Activated CD4-positive, CD25-positive, alpha-beta regulatory T cell (primary cell): ENCODE data around the gene S100P.
"Not testable (repeated sequence)": the region's sequence is repeated elsewhere in the genome, so short reads cannot be mapped to it uniquely, and the experiment has no call there.

Experiments used
- DNase-seq, 4 experiments: peaks; one replicate each; lab custom pipeline; 2025; lab: John Stamatoyannopoulos, UW

The S100P gene

GRCh38 chr4:6693231-6694176 lies at the start of gene S100P:
Gene S100P, plus strand, starts transcription at chr4:6693878. Its CDS starts 55 bp downstream, at chr4:6693933.
- DNase-seq: no peak

DNA sequence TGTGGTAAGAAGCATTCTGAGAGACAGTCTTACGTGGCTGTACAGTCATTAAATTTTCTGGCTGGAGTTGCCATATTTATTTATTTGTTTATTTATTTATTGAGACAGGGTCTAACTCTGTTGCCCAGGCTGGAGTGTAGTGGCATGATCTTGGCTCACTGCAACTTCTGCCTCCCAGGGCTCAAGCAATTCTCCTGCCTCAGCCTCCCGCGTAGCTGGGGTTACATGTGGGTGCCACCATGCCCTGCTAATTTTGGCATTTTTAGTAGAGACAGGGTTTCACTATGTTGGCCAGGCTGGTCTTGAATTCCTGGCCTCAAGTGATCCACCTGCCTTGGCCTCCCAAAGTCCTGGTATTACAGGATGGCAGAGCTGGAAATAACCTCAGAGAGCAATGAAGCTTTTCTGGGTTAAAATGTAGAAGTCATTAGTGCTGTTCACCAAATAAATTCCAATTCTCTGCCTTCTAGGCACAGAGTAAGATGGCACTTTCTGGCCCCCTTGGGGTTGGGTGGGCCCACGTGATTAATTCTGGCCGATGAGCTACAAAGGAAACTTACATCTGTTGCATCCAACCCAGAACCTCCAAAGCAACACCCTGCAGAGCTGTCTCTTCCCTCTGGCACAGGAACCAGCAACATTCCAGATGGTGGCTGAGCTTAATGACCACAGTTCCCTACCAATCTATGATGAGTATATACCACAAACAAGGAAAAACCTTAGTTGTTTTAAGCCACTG lies 48.7 kb upstream of the S100P start:
- DNase-seq: no peak

DNA sequence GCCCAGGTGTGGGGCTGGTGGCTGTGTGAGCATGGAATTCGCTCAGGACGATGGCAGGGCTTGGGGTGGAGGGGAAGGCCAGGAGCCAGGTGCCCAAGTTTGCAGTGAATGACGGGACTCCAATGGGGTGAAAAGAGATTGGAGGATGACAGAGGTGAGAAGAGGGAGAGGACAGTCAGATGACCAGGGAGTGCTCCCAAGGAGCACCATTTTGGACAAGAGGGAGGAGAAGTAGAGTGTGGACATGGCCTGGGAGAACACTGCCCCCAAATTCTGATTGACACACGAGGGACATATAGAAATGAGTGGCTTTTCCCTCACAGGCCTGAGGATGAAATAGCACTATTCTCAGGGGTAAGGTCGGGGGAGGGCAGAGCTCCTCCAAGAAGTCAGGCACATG lies 46.5 kb upstream of the S100P start:
- no peak for DNase-seq

GRCh38 chr4:6647582-6648230 lies 46.0 kb upstream of the S100P start:
- no peak for DNase-seq

GRCh38 chr4:6649216-6649615 lies 44.5 kb upstream of the S100P start:
- no peak for DNase-seq

- not testable (repeated sequence) for DNase-seq
Measured at GRCh38 chr4:6654211-6654610, 39.5 kb upstream of the S100P start.

- not testable (repeated sequence) for DNase-seq
Measured at GRCh38 chr4:6655291-6655690, 38.4 kb upstream of the S100P start.

- DNase-seq: no peak
Measured at GRCh38 chr4:6655924-6656323, 37.8 kb upstream of the S100P start.

DNA sequence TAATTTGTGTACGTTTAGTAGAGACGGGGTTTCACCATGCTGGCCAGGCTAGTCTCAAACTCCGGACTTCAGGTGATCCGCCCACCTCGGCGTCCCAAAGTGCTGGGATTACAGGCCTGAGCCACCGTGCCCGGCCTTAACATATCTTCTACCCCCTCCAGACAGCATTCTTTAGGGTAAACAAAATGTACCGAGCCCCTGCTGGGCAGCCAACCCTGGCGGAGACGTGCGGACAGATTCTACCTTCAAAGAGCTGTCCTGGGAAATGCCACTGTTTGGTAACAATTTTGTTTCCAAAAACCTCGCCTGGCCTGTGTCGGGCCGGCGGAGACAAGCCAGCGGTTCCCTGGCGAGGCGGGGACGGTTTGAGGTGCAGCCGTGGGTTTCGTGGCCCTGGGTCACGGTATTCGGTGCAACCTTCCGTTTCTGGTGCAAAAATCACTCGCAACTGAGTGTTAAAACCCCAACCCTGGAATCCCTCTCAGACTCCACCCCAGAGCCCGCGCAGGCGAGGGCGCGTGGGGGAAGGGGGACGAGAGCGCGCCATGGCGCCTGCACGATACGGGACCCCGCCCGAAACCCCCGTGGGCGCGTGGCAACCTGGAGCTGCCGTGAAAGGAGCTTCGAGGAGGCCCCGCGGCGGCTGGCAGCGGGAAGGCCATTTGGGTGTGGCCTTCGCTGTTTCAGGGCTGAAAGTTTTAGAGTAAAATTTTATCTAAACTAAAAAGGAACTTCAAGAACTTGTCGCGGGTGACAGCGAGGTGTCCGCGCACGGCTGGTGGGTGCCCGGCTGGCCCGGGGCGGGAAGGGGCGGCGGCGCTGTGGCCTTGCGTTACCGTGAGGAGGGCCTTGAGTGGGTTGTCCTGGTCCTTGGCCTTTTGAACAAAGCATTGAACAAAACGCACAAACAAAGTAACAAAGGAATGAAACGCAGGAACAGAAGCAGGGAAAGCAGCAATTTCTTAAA lies 36.2 kb upstream of the S100P start:
- no peak for DNase-seq

- DNase-seq: no peak
Measured at GRCh38 chr4:6658209-6658595, 35.5 kb upstream of the S100P start.

DNA sequence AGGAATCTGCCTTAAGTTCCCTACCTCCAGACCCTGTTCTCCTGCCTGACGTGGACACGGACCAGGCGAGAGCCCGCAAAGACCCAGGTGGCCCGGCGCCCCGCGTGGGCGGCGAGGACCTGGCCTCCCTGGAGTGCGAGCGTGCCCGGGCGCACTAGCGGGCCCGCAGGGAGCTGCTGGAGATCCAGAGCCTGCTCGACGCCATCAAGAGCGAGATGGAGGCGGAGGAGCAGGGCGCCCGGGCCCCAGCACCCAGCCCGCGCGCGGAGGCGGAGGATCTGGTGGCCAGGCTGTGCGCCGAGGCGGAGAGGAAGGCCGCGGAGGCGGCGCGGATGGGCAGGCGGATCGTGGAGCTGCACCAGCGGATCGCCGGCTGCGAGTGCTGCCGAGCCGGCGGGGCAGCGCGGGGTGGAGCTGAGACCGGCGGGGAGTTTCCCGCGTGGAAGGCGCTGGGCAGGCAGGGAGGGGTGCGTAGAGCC lies 35.0 kb upstream of the S100P start:
- peak in 1 of 4 experiments; percentile 27 for DNase-seq

DNA sequence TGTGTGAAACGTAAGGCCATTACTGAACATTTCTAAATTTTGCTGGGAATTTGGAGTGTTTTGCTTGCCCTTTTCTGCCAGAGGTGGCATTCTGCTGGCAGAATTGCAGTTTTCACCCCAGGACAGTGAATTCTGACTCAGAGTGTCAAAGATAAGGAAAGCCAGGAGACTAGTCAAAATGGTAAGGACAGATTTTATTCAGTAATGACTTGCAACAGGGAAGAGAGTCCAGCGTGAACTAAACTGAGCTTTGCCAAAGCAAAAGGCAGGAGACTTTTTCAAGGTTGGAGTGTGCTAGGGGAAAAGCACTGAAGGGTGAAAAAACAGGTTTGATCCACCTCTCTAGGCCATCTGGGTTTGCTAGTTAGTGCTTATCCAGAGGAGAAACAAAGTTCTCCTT lies 33.8 kb upstream of the S100P start:
- no peak for DNase-seq

DNA sequence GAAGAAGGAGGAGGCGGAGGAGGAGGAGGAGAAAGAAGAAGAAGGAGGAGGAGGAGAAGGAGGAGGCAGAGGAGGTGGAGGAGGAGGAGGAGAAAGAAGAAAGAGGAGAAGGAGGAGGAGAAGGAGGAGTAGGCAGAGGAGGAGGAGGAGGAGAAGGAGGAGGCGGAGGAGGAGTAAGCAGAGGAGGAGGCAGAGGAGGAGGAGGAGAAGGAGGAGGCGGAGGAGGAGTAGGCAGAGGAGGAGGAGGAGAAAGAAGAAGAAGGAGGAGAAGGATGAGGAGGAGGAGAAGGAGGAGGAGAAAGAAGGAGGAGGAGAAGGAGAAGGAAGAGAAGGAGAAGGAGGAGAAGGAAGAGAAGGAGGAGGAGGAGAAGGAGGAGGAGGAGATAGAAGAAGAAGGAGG lies 33.2 kb upstream of the S100P start:
- no peak for DNase-seq

DNA sequence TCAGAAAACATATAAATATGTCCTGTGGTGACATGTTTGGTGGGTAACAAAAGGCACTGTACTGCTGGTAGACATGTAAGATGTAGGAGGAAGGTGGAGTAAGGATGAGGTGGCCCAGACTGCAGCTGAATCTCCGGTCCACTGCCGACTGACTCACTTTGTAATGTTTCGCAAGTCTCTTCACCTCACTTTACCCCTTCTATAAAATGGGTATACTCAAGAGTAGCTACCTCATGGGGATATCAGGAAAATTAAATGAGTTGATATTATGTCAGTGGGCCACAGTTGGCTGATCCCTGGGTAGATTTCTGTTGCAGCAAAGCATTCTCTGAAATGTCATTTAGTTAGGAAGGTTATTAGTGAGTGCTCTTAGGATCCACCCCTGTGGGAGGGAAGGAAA lies 31.1 kb upstream of the S100P start:
- DNase-seq: no peak

DNA sequence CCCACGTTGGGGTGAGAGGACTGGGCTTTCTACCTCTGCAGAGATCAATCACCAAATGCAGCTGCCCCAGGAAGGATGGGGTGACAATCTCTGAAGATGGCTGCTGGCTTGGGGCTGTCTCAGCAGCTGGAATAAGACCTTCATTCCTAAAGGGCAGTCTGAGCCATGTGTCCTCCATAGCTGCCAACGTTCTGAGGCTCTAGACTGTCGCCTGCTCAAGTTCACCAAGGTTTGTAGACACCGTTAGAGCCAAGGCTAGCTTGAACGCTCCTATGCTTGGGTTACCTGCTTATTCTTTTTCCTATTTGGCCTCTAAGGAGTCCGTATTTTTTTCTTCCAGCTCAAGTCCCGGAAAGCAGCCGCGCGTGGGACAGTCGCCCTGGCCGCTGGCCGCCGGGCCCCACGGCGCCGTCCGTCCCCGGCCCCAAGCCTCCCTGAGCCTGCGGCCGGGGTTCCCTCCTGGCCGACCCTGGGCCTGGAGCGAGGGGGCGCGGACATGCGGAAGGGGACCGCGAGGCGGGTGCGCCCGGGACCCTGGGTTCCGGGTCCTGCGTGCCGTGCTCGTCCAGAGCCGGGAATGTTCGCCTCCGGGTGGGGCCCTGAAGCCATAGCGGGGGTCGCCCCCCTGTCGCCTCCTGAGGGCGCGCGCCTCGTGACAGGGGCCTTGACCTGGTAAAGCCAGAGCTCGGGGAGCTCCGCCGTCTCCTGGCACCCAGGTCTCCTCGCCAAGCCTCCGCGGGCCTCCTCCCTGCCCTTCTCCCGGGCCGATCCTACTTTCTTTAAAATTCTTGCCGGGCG lies 29.9 kb upstream of the S100P start:
- no peak for DNase-seq

DNA sequence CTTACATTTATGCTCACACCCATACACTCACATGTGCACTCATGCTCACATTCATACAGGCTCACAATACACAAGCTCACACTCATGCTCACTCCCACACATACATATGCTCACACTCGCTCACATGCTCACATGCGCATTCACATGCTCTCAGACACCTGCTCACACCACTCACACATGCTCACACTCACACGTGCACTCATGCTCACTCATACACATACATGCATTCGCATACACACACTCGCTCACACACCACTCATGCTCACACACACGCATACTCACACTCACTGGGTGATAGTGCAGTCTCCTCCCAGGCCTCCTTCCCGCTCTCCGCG lies 28.4 kb upstream of the S100P start:
- DNase-seq: no peak

GRCh38 chr4:6668391-6668790 lies 25.3 kb upstream of the S100P start:
- no peak for DNase-seq

DNA sequence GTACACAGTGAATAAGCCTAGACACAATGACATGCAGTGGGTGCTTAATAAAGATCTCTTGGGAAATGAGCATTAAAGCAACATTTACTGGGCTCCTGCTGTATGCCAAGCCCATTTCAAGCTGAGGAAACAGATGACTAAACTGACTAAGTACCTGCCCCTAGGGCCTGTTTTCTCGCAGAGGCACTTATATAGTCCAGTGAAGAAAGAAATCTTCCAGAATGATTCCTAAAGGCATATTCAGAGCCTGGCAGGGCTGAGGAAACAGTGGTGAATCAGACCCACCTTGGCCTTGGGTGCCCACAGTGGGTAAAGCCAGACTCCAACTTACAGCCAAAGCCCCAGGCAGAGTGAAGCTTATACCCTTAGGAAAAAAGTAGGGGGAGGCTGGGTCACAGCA lies 22.0 kb upstream of the S100P start:
- DNase-seq: no peak

DNA sequence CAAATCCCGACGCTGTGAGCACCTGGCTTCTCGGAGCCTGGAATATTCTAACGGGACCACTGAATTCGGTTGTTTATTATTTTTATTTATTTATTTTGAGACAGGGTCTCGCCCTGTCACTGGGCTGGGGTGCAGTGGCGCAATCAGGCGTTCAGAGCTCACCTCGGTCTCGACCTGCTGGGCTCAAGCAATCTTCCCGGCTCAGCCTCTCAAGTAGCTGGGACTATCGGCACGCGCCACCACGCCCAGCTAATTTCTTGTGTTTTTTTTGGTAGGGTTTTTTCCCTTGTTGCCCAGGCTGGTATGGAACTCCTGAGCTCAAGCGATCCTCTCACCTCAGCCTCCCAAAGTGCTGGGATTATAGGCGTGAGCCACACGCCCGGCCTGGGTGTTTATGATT lies 21.5 kb upstream of the S100P start:
- no peak for DNase-seq

- DNase-seq: not testable (repeated sequence)
Measured at GRCh38 chr4:6672541-6673190, 21.0 kb upstream of the S100P start.
